ENCODE measurements around the gene PLPPR3. TPM values are rescaled to one million over a fixed set of nuclear protein-coding genes. Genes with fewer than 3 reads are reported as not detected.

PLPPR3 gene
- total and polyA plus RNA-seq, 9 of the 15 experiments (the other 6 are each of a cell fraction or from before 2014, with no cell fraction given) = 0.01 to 48.2 (median 8.6) TPM

- TF ChIP-seq ARID4B (CRISPR knock-in tag; IDR thresholded peaks at IDR 0.05) (no peak), ZNF830 (CRISPR knock-in tag; IDR thresholded peaks at IDR 0.05) (no peak), ZNF282 (CRISPR knock-in tag; IDR thresholded peaks at IDR 0.05) (no peak), SIN3B (IDR thresholded peaks at IDR 0.05; ENCODE audit: low read depth) (peak; percentile 43; the same call in 1 of the 2 replicates), NONO (IDR thresholded peaks at IDR 0.05; ENCODE audit: low read depth in 2 of 2, low read length in 1 of 2) (0 out of 4 replicates have a peak, but pooled peaks of 1 of the 2 experiments have one; percentile 27), GMEB1 (CRISPR knock-in tag; IDR thresholded peaks at IDR 0.05) (peak; percentile 28; the same call in 1 of the 2 replicates), CTBP1 (IDR thresholded peaks at IDR 0.05; ENCODE audit: borderline replicate concordance) (peak; percentile 50; the same call in 1 of the 2 replicates), ZNF583 (CRISPR knock-in tag; IDR thresholded peaks at IDR 0.05) (peak; percentile 61; the same call in 1 of the 2 replicates), ZNF644 (tag; IDR thresholded peaks at IDR 0.05; ENCODE audit: low read depth) (peak; percentile 85; the same call in 1 of the 2 replicates), AFF1 (IDR thresholded peaks at IDR 0.05; ENCODE audit: low read depth in 1 of 2, partially characterized antibody in 2 of 2) (no peak), MCM5 (IDR thresholded peaks at IDR 0.05; ENCODE audit: low read depth) (no peak), ZNF175 (CRISPR knock-in tag; IDR thresholded peaks at IDR 0.05; ENCODE audit: low read depth) (peak; percentile 75), ETV5 (CRISPR knock-in tag; IDR thresholded peaks at IDR 0.05; ENCODE audit: low read depth) (no peak), ZZZ3 (IDR thresholded peaks at IDR 0.05) (no peak), GABPB1 (CRISPR knock-in tag; IDR thresholded peaks at IDR 0.05) (peak; percentile 18; the same call in 1 of the 2 replicates)
These were observed 24.0 kb downstream of the PLPPR3 start (continued) for GRCh38 chr19:797528-798414.

Measured in K562 (cell line).